Ecto neural progenitor cell (in vitro differentiated cells): ENCODE measurements around the gene PROZ.

Experiments
- DNase-seq: peaks from one replicate; pipeline ENCODE4 v3.0.0-alpha.2; 2018; ENCODE audit warnings: low spot score

The PROZ gene

DNA sequence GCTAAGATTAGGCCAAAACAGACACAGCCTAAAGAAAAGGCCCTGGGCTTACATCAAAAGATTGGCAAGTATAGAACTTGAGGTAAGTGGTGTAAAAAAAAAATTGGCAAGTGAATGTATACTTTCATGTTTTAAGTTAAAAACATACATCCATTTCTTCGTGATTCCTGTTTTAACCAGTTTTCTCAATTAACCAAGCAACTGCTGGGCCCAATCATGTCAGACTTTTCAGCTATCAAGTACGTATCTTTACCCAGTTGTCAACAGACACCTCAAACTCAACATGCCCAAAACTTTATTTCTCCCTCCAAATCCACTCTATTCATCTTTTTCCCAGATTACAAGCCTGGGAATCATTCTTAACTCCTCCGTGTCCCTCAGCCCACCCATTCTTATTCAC, 49.0 kb downstream of the PROZ start:
- no peak for DNase-seq

GRCh38 chr13:113207890-113208420, 49.5 kb downstream of the PROZ start:
- DNase-seq, result peak; percentile 76

- DNase-seq, result peak; percentile 95
These were observed 50.2 kb downstream of the PROZ start, which contains the start of gene PCID2 for GRCh38 chr13:113208421-113209335. PCID2 (minus strand) TSS chr13:113208669; CDS start chr13:113208634, 35 bp downstream.

DNA sequence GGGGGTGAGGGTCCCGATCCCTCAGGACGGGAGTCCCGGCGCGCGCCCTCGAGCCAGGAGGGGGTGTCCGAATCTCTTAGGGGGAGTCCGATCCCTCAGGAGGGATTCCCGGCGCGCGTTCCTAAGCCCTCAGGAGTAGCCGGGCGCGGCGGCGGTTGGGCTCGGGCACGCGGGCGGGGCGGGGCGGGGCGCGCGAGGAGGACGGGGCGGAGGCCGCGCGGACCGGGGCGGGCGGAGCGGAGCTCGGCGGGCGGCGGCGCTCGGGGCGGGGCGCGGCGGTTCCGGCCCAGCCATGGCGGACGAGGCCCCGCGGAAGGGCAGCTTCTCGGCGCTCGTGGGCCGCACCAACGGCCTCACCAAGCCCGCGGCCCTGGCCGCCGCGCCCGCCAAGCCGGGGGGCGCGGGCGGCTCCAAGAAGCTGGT, 50.9 kb downstream of the PROZ start, which contains the start of gene CUL4A:
TSS of gene CUL4A (plus strand) at position 278 of the 423 bp plus-strand sequence. CDS start at position 293, 15 bp downstream.
- DNase-seq, result peak; percentile 88

- DNase-seq, result peak; percentile 74
These were observed 51.4 kb downstream of the PROZ start for GRCh38 chr13:113209759-113210421.

GRCh38 chr13:113210833-113211232, 52.4 kb downstream of the PROZ start:
- no peak for DNase-seq

DNA sequence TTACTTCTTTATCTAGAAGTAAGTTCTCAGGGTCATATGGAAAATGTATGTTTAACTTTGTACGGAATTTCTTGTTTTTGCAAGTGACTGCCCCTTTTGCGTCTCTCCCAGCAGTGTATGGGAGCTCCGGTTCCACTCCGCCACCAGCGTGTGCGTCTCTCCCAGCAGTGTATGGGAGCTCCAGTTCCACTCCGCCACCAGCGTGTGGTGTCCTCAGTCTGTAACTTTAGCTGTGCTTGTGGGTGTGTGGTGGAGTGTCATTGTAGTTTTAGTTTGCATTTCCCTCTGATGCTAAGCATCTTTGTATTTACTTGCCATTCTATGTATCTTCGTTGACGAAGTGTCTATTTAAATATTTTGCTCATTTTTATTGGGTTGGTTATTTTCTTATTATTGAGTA, 53.3 kb downstream of the PROZ start:
- DNase-seq, result no peak

DNA sequence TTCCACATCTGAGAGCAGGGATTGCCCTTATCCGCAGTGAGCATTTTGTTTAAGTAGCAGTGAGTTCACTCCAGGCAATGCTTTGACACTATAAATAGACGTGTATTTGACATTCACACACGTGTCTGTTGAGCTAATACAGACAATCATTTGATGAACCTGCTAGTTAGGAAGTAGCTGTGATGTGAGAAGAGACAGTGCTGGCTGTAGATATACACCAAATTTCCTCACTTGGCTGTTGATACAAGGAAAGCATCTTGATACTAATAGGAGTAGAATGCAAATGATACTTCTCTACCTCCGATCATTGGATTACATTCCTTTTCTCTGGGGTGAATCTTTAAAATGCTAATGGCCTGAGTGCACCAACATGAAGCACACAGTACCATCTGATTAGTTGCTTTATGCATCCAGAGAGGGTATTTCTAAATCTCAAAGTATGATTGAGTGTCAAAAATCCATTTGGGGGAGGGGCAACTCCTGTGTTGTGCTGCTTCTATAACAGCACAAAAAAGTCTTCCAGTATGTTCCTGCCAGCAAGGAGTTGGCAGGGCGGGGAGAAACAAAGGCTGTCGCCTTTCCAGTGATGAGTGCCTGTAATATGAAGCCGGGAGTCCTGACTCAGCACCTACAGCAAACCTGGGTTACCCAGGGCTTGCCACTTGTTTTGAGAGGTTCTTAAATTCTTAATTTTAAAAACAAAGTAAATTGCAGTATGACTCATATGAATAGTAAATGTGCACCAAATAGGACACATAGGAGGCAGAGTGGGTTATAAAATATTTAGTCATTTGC, 58.0 kb downstream of the PROZ start:
- DNase-seq, result no peak

GRCh38 chr13:113218586-113218985, 60.1 kb downstream of the PROZ start:
- DNase-seq, result no peak

DNA sequence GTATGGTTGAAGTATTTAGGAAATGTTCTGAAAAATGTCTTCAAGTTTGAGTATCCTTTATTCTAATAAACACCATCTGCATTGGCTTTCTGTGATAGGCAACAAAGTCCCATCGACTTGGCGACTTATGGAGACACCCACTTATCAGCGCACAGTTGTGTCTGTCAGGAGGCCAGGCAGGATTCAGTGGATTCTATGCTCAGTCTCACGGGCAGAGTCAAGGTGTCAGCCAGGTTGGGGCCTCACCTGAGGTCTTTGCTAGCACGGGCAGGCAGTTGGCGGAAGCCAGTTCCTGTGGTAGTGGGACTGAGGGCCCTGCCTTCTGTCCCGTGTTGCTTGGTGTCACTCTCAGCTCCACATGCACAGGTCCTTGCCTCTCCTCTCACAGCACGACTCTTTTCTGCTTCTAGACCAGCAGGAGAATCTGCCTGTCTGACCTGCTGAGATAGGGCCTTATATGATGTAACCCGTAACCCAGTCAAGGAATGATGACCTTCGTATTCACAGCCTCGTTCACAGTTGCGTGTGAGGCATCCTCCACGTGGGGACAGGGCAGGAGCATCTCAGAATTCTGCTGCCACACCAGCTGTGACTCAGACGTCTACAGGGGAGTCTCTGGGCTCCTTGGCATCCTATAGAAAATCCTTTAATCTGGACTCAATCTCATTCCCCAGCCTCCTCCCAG, 61.0 kb downstream of the PROZ start:
- DNase-seq, result no peak

- DNase-seq, result no peak
These were observed 61.7 kb downstream of the PROZ start for GRCh38 chr13:113220141-113220598.

DNA sequence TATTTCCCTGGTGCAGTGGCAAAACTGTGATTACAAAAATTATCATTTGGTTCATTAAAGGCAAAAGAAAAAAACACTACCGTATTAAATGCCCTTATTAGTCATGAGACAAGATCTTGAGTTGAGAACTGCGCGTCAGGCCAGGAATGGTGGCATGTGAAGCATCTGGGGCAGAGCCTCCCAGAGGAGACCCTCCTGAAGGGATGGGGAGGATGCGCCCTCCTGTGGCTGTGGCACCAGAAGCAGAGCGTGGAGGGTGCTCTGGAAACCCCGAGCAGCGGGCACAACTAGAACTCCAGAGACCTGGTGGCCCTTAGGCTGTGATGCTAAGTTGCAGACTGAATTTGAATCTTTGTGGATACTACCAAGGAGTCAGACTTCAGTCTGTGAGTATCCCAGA, 62.4 kb downstream of the PROZ start:
- DNase-seq, result no peak
